H9 (cell line): ENCODE data around the gene FREM2. TPM values are rescaled to one million over a fixed set of nuclear protein-coding genes. Genes with fewer than 3 reads are reported as not detected.

Experiments used
- DNase-seq: peaks from one replicate; pipeline ENCODE4 v3.0.0-alpha.2; 2017
- H2AFZ ChIP-seq: one replicate; pipeline ENCODE4 v1.6.1; 2013; ENCODE audit warnings: mild to moderate bottlenecking, low read length, control low read depth, moderate library complexity
- H2AK5ac ChIP-seq: 2 replicates; pipeline ENCODE4 v1.6.1; 2013; ENCODE audit warnings: low read length, control low read depth, mixed read lengths; ENCODE audit not compliant: insufficient read length
- H2BK120ac ChIP-seq: one replicate; pipeline ENCODE4 v1.6.1; 2013; ENCODE audit warnings: low read depth, mild to moderate bottlenecking, low read length, control low read depth, inconsistent platforms; ENCODE audit not compliant: poor library complexity, severe bottlenecking
- H2BK12ac ChIP-seq: 2 replicates; pipeline ENCODE4 v1.6.1; 2013; ENCODE audit warnings: low read length, control low read depth, mixed read lengths, low read depth; ENCODE audit not compliant: insufficient read length
- H2BK15ac ChIP-seq: 2 replicates; pipeline ENCODE4 v1.6.1; 2013; ENCODE audit warnings: low read depth, low read length, control low read depth
- H2BK20ac ChIP-seq: one replicate; pipeline ENCODE4 v1.6.1; 2013; ENCODE audit warnings: low read depth, mild to moderate bottlenecking, low read length, control low read depth, inconsistent platforms; ENCODE audit not compliant: poor library complexity, severe bottlenecking
- H2BK5ac ChIP-seq: 2 replicates; pipeline ENCODE4 v1.6.1; 2013; ENCODE audit warnings: low read length, control low read depth, mixed read lengths; ENCODE audit not compliant: insufficient read length
- H3K14ac ChIP-seq: 2 replicates; pipeline ENCODE4 v1.6.1; 2013; ENCODE audit warnings: low read length, control low read depth; ENCODE audit not compliant: insufficient read depth
- H3K18ac ChIP-seq: 2 replicates; pipeline ENCODE4 v1.6.1; 2013; ENCODE audit warnings: low read depth, mild to moderate bottlenecking, mixed read lengths, low read length, control low read depth; ENCODE audit not compliant: insufficient read length
- H3K23ac ChIP-seq: 2 replicates; pipeline ENCODE4 v1.6.1; 2013; ENCODE audit warnings: low read length, control low read depth, mixed read lengths, low read depth; ENCODE audit not compliant: insufficient read length
- H3K23me2 ChIP-seq: 2 replicates; pipeline ENCODE4 v1.6.1; 2013; ENCODE audit warnings: low read depth, mild to moderate bottlenecking, mixed read lengths, low read length, control low read depth; ENCODE audit not compliant: insufficient read length, poor library complexity, severe bottlenecking
- H3K27ac ChIP-seq: 2 replicates; pipeline ENCODE4 v1.5.1; 2013; ENCODE audit warnings: low read length, control low read depth, mixed read lengths, low read depth; ENCODE audit not compliant: insufficient read length
- H3K27me3 ChIP-seq: 2 replicates; pipeline ENCODE4 v1.6.1; 2013; ENCODE audit warnings: low read length, control low read depth, inconsistent platforms; ENCODE audit not compliant: insufficient read depth
- H3K4ac ChIP-seq: 2 replicates; pipeline ENCODE4 v1.6.1; 2013; ENCODE audit warnings: low read depth, mild to moderate bottlenecking, control low read depth, inconsistent platforms, low read length, moderate library complexity
- H3K4me1 ChIP-seq: 2 replicates; pipeline ENCODE4 v1.6.1; 2013; ENCODE audit warnings: low read length, control low read depth, inconsistent platforms; ENCODE audit not compliant: insufficient read depth
- H3K4me2 ChIP-seq: 2 replicates; pipeline ENCODE4 v1.6.1; 2013; ENCODE audit warnings: low read length, control low read depth, mixed read lengths; ENCODE audit not compliant: insufficient read length, insufficient read depth
- H3K56ac ChIP-seq: 2 replicates; pipeline ENCODE4 v1.6.1; 2013; ENCODE audit warnings: low read depth, mild to moderate bottlenecking, mixed read lengths, low read length, control low read depth; ENCODE audit not compliant: insufficient read length
- H3K79me1 ChIP-seq: 2 replicates; pipeline ENCODE4 v1.6.1; 2013; ENCODE audit warnings: low read depth, mild to moderate bottlenecking, moderate library complexity, low read length, control low read depth, inconsistent platforms; ENCODE audit not compliant: insufficient read depth, poor library complexity, severe bottlenecking
- H3K79me2 ChIP-seq: 2 replicates; pipeline ENCODE4 v1.6.1; 2013; ENCODE audit warnings: low read length, control low read depth, inconsistent platforms; ENCODE audit not compliant: insufficient read depth
- H3K9ac ChIP-seq: 2 replicates; pipeline ENCODE4 v1.6.1; 2013; ENCODE audit warnings: low read length, control low read depth, mixed read lengths; ENCODE audit not compliant: insufficient read length; ENCODE audit errors: extremely low read depth
- H3K9me3 ChIP-seq: one replicate; pipeline ENCODE4 v1.6.1; 2013; ENCODE audit warnings: low read depth, low read length, inconsistent platforms; ENCODE audit not compliant: control insufficient read depth
- H3T11ph ChIP-seq: one replicate; pipeline ENCODE4 v1.6.1; 2013; ENCODE audit warnings: mild to moderate bottlenecking, low read length, control low read depth, inconsistent platforms
- H4K20me1 ChIP-seq: one replicate; pipeline ENCODE4 v1.6.1; 2013; ENCODE audit not compliant: control insufficient read depth, insufficient read length, insufficient read depth
- H4K5ac ChIP-seq: 2 replicates; pipeline ENCODE4 v1.6.1; 2013; ENCODE audit warnings: low read depth, mild to moderate bottlenecking, mixed read lengths, low read length, control low read depth; ENCODE audit not compliant: insufficient read length
- H4K8ac ChIP-seq: replicated peaks from 2 replicates; pipeline ENCODE4 v1.6.1; 2013; ENCODE audit warnings: low read length, control low read depth, mixed read lengths, low read depth; ENCODE audit not compliant: insufficient read length
- H4K91ac ChIP-seq: 2 replicates; pipeline ENCODE4 v1.6.1; 2013; ENCODE audit warnings: low read depth, mild to moderate bottlenecking, moderate library complexity, mixed read lengths, low read length, control low read depth; ENCODE audit not compliant: insufficient read length
- H3K27ac Mint-ChIP-seq, 3 experiments: 2 replicates in 2 of 3; 3 replicates in 1 of 3; pipeline ENCODE4 v1.8.0; 2020 to 2021; ENCODE audit warnings: mixed read lengths in 3 of 3, mild to moderate bottlenecking in 1 of 3, moderate library complexity in 1 of 3
- H3K27me3 Mint-ChIP-seq: 2 replicates; pipeline ENCODE4 v1.8.0; 2021; ENCODE audit warnings: low read depth, mild to moderate bottlenecking, moderate library complexity, mixed read lengths
- H3K36me3 Mint-ChIP-seq, 3 experiments: 2 replicates in 2 of 3; 3 replicates in 1 of 3; pipeline ENCODE4 v1.8.0; 2020 to 2021; ENCODE audit warnings: low read depth in 3 of 3, mixed read lengths in 3 of 3; ENCODE audit not compliant: insufficient read depth in 1 of 3
- H3K4me1 Mint-ChIP-seq, 2 experiments: 2 replicates each; pipeline ENCODE4 v1.8.0; 2020; ENCODE audit warnings: mixed read lengths in 2 of 2
- H3K4me3 Mint-ChIP-seq, 2 experiments: 2 replicates in 1 of 2; 3 replicates in 1 of 2; pipeline ENCODE4 v1.8.0; 2020 to 2021; ENCODE audit warnings: mild to moderate bottlenecking in 2 of 2, mixed read lengths in 2 of 2, moderate library complexity in 1 of 2
- H3K9me3 Mint-ChIP-seq, 2 experiments: 2 replicates in 1 of 2; 3 replicates in 1 of 2; pipeline ENCODE4 v1.8.0; 2020; ENCODE audit warnings: mild to moderate bottlenecking in 2 of 2, mixed read lengths in 2 of 2, moderate library complexity in 1 of 2
- CTCF ChIP-seq: fragments of 200-600 bp; sonication (generic); conservative IDR thresholded peaks from 3 replicates; pipeline ENCODE4 v1.8.0; 2021; ENCODE audit warnings: antibody characterized with exemption, mild to moderate bottlenecking
- WGBS: extraction: QIAGEN DNeasy Blood & Tissue Kit; methylation state at CpG from one replicate; pipeline ENCODE4 v1.1.7; 2013; ENCODE audit warnings: missing lambda C conversion rate, low lambda C conversion rate, mixed read lengths; ENCODE audit not compliant: insufficient read length; ENCODE audit errors: extremely low coverage; 5-methylcytosine and 5-hydroxymethylcytosine counted together
- total RNA-seq: library from RNA; stranded (reverse); gene quantifications from 2 replicates; pipeline ENCODE4 v1.2.1, GENCODE V29; 2021

FREM2 gene
- total RNA-seq, 1 experiment from 2014 or later: 16.0 TPM

GRCh38 chr13:38763446-38764381, 76.8 kb downstream of the FREM2 start:
- H3T11ph ChIP-seq: no peak overlapping the region
- H3K56ac ChIP-seq: no peak overlapping the region
- TF ChIP-seq CTCF: peak; percentile 81
- WGBS: no CpG with 5 or more reads among the region's 7 CpGs
- H2BK12ac ChIP-seq: no peak overlapping the region
- H2BK15ac ChIP-seq: no peak overlapping the region
- H3K79me2 ChIP-seq: no peaks in the 10 kb centered on the region
- H3K4ac ChIP-seq: no peak overlapping the region
- Mint-ChIP-seq H3K27me3 (no peaks in the 10 kb centered on the region), H3K9me3 (no peaks in the 10 kb centered on the region), H3K4me1 (peaks cover 8 to 16% of the 10 kb centered on the region in 2 experiments), H3K4me3 (no peak overlapping the region), H3K27ac (peak overlapping the region; percentile 61 to 78 (median 65); a peak in 6 of 7 replicates), H3K36me3 (peaks cover 5 to 14% (median 6%) of the 10 kb centered on the region in 3 experiments; a peak in 5 of 7 replicates)
- no peaks in the 10 kb centered on the region for H3K79me1 ChIP-seq
- no peak overlapping the region for H3K4me2 ChIP-seq
- no peak overlapping the region for H3K18ac ChIP-seq
- H4K8ac ChIP-seq: no peak overlapping the region
- peak overlapping the region; percentile 44 for H2AFZ ChIP-seq
- H4K5ac ChIP-seq: no peak overlapping the region
- no peak overlapping the region for H2BK20ac ChIP-seq
- no peak overlapping the region for H2BK120ac ChIP-seq
- no peaks in the 10 kb centered on the region for H3K23me2 ChIP-seq
- no peaks in the 10 kb centered on the region for H3K4me1 ChIP-seq
- H3K27ac ChIP-seq: no peak overlapping the region
- no peak overlapping the region for H2AK5ac ChIP-seq
- no peak overlapping the region for H4K91ac ChIP-seq
- no peak overlapping the region for H2BK5ac ChIP-seq
- H3K9ac ChIP-seq: no peak overlapping the region
- H3K9me3 ChIP-seq: no peaks in the 10 kb centered on the region
- H3K14ac ChIP-seq: no peak overlapping the region
- H4K20me1 ChIP-seq: no peaks in the 10 kb centered on the region
- H3K27me3 ChIP-seq: no peaks in the 10 kb centered on the region
- peak; percentile 37 for DNase-seq
- no peak overlapping the region for H3K23ac ChIP-seq
